Stimulated activated CD4-positive, alpha-beta T cell treated with anti-CD3 and anti-CD28 coated beads, TNF-alpha, amount 100 ng/mL, for 4 hours (primary cell): ENCODE data around the gene ZMIZ2.
"Not testable (repeated sequence)": the region's sequence is repeated elsewhere in the genome, so short reads cannot be mapped to it uniquely, and the experiment has no call there.

Experiments used
- DNase-seq, 3 experiments: peaks; one replicate each; pipeline ENCODE4 v3.0.0-alpha.2; 2020; ENCODE audit warnings: low read depth in 3 of 3

The ZMIZ2 gene

DNA sequence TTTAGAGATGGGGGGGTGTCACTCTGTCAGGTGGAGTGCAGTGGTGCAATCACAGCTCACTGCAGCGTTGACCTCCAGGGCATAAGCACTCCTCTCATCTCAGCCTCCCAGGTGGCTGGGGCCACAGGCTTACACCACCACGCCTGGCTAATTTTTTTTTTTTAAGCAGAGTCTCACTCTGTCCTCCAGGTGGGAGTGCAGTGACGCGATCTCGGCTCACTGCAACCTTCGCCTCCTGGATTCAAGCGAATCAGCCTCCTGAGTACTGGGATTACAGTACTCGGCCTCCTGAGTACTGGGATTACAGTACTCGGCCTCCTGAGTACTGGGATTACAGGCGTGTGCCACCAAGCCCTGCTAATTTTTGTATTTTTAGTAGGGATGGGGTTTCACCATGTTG is 24.2 kb downstream of the ZMIZ2 start:
- DNase-seq, result no peak

DNA sequence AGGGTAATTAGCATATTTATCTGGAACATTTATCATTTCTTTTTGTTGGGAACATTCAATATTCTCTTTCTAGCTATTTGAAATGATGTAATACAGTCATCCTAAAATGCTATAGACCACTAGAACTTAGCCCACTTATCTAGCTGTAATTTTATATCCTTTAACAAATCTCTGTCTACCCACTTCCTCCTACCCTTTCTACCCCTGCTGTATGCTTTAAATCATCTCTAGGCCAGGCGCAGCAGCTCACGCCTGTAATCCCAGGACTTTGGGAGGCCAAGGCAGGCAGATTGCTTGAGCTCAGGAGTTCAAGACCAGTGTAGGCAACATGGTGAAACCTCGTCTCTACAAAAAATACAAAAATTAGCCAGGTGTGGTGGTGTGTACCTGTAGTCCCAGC is 25.8 kb downstream of the ZMIZ2 start:
- DNase-seq, result not testable (repeated sequence)

DNA sequence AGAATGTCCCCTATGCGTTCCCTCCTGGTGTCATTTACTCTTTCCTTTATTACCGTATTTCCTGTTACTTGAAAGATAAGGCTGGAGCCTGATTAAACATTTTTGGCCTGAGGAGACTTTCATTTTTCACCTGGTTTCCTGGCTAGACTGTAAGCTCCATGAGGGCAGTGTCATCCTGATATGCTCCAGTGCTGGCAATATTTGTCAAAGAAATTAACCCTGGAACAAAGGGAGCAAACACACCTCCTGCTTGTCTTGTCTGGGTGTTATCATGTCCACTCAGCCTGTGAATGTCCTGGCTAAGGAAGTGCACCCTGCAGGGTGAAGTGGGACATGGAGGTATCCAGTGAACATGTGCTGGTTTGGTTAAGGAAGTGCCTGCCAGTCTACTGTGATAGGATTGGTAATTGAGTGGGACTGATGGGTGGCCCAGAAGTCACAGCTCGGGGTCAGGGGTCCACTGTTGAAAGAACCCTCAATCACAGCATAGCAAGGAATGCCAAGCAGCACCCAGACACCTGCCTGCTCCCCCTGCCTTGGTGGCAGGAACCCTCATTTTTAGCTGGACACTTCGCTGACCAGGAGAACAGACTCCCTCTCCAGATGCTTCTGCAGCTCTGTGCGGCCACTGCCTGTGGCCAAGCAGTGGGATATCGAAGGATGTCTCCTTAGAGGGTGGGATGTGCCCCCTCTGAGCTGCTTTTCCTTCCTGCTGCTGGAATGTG is 26.9 kb downstream of the ZMIZ2 start:
- DNase-seq, result no peak

GRCh38 chr7:44776211-44776610 is 27.6 kb downstream of the ZMIZ2 start:
- DNase-seq, result no peak

DNA sequence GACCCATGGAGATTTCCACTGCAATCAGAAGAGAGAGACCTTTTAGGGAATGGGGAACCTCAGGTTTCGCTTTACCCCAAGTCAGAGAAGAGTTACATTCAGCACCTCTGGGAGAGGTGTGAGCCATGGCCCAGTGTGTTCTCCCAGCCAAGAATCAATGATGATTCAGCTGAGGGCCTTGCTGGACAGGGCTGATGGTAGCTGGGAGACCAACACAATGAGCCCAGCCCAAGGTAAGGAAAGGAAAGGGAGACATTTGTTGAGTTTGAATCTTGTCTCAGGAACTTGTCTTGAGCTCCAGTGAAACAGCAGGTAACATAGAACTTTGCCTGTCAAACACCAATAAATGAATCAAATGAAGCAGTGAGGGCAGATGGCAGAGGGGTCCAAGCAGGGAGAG is 33.8 kb downstream of the ZMIZ2 start:
- no peak for DNase-seq

DNA sequence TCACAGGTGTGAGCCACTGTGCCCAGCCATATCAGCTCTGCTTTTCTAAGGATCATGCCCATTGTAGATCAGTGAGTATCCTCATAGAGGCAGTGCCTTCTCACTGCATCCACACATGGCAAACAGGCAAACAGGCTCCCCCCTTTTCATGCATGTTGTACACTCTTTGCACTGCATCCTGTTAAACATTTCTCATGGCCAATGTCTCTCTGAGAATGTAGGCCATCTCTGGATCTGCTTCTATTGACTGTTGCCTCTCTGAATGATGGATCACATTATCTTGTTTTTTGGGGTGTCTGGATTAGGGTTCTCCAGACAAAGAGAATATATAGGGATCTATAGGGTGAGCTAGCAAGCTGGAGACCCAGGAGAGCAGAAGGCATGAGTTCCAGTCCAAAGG is 34.8 kb downstream of the ZMIZ2 start:
- no peak for DNase-seq

DNA sequence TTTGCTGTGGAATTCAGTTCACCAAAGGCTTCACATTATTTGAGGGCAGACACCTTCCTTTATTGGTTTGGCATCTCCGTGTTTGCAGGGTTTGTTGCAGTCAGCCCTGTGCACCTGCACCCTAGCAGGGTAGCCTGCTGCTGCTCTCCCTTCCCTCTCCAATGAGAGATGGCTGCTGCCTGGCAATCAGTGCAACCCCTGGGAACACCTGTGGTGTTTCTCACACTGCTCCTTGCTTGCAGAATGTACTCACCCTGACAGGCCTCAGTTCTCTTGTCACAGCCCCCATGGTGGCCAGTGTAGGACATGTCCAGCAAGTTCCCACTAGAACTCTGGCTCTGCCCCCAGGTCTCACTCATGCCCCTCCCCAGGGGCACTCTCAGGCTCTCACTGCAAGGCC is 35.7 kb downstream of the ZMIZ2 start:
- no peak for DNase-seq

GRCh38 chr7:44785218-44785617 is 36.6 kb downstream of the ZMIZ2 start:
- DNase-seq, result not testable (repeated sequence)

DNA sequence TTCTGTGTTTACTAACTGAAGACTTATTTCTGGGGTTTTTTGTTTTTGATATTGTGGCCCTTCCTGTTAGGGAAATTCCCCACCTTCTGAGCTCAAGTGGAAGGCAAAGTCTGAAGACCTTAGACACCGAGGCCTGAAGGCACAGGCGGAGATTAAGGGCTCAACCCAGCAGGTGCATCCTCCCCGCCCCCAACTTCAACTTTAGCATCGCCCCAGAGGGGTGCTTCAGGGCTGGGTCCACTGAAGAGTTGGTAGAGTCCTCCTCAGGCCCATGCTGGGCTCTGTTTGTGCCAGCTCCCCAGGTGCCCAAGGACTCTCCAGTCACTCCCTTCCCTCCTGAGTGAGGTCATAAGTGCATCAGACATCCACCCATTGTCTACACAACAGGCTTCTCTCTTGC is 38.4 kb downstream of the ZMIZ2 start:
- DNase-seq, result no peak

DNA sequence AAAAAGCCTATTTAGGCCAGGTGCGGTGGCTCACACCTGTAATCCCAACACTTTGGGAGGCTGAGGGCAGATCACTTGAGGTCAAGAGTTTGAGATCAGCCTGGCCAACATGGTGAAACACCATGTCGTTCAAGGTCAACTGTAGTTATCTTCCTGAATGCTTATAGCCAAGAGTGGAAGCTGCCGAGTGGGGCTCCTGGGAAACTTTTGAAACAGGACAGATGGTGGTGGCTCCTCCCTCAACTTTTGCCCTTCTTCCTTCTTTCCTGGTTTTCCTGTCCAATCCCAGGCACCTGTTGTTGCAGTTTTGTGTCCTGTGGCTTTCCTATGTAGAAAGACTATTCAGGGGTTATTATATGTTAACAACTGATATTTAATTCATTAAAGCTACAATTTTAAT is 39.1 kb downstream of the ZMIZ2 start:
- no peak for DNase-seq

GRCh38 chr7:44789990-44790389 is 41.3 kb downstream of the ZMIZ2 start:
- no peak for DNase-seq

GRCh38 chr7:44791278-44792219 is 42.9 kb downstream of the ZMIZ2 start:
- no peak for DNase-seq

GRCh38 chr7:44793919-44794318 is 45.3 kb downstream of the ZMIZ2 start:
- DNase-seq, result no peak

- DNase-seq, result no peak
Observed at GRCh38 chr7:44794331-44794730, 45.7 kb downstream of the ZMIZ2 start.

DNA sequence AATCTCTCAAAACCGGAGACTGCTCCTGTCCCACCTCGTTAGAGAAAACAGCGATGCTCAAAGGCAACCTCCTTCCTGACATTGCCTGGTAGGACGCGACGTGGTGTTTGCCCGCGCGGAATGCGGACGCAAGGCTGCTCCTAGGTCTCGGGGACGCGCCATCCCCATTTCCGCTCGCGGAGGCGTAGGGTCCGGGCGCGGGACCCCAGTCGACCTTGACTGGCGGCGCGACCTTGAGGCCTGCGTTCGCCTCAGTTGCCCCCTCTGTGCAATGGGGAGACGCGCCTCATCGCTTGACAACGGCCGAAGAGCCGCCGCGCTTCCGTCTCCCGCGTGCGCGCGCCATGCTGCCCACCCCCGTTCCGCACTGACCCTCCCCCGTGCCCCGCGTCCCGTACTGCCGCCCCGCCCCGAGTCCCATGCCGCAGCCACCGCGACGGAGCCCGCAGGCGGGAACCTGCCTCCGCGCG is 47.4 kb downstream of the ZMIZ2 start:
- no peak for DNase-seq

GRCh38 chr7:44796504-44797328 is 48.1 kb downstream of the ZMIZ2 start, which contains the start of gene PPIA:
Gene PPIA (plus strand): TSS chr7:44796681. CDS start chr7:44796725, 44 bp downstream.
- peak; percentile 98 for DNase-seq

DNA sequence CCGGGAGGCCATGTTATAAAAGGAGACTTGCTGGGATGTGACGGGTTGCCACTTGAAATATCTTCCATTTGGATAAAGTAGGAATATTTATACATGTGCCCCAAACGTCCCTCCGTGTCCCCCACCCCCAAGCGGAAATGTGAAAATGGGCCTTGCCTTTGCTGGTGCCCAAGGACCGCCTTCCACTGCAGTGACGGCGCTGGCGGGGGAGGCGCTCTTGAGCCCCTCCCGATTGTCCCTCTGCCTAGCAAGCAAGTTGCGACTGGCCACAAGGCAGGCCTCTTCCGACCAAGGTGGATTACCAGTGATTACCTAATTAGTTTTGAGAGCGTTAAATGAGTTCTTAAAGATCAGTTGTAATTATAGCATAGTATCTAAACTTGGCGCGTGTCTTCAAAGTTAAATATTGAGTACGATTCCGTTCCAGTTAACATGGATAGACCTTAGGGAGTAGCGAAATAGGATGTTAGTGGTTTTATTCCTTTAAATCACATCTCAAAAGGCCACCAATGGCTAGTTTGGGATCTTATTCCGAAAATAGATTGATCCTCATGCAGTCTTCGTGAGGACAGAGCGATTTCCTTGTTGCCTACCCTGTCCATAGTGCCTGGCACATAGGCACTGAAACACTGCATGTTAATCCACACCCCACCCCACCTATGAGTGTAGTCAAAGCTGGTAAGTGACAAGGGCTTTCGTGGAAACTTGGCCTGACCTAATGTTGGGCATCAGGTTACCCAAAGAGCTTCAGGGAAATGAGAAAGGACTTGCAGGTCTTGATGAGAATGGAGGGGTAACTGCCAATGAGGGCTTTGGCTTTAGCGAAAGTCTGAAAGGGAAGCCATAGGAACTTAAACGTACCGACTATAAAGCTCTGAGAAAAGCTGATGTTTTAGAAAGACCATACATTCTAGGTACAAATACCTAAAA is 48.9 kb downstream of the ZMIZ2 start:
- DNase-seq, result peak; percentile 64 to 69 (median 66)

DNA sequence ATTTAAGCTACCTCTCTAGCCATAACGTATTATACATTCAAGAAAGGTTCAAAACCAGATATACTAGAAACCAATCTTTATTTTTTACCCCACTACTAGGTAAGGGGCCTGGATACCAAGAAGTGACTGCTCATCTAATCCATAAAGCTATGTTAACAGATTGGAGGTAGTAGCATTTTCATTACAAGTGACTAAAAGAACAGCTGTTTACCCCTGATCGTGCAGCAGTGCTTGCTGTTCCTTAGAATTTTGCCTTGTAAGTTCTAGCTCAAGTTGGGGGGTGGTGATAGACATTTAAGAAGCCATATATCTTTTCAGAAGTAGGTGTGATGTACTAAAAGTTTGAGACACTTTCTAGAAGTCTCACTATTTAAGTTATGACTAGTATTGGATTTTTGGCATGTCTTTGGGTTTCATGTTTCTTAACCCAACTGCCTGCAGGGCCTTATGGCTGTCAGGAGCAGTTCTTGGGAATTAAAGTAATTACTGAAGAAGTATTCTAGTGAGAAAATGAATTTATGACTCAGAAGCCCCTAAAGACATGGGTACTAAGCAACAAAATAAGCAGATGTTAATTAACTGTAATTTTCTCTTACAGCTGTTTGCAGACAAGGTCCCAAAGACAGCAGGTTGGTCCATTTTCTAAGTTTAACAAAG is 50.1 kb downstream of the ZMIZ2 start:
- no peak for DNase-seq

DNA sequence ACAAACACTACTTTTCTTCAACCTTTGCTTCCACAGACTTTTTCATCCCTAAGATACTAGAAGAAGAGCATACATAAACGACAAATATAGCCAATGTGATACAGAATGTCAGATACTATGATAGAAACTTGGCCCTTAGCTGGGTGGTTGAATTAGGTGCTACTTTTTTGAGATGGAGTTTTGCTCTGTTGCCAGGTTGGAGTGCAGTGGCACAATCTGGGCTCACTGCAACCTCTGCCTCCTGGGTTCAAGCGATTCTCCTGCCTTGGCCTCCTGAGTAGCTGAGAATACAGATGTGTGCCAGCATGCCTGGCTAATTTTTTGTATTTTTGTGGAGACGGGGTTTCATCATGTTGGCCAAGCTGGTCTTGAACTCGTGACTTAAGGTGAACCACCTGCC is 51.3 kb downstream of the ZMIZ2 start:
- DNase-seq, result no peak

DNA sequence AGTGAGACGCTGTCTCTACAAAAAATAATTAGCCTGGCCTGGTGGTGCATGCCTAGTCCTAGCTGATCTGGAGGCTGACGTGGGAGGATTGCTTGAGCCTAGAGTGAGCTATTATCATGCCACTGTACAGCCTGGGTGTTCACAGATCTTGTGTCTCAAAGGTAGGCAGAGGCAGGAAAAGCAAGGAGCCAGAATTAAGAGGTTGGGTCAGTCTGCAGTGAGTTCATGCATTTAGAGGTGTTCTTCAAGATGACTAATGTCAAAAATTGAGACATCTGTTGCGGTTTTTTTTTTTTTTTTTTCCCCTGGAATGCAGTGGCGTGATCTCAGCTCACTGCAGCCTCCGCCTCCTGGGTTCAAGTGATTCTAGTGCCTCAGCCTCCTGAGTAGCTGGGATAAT is 53.2 kb downstream of the ZMIZ2 start:
- DNase-seq, result no peak
